A172 (cell line): Measurements from ENCODE around the gene TAGLN3. TPM values are rescaled to one million over a fixed set of nuclear protein-coding genes. Genes with fewer than 3 reads are reported as not detected.
"Not testable (repeated sequence)": the region's sequence is repeated elsewhere in the genome, so short reads cannot be mapped to it uniquely, and the experiment has no call there.

ENCODE experiments used
- DNase-seq: peaks from one replicate; pipeline ENCODE4 v3.0.0-alpha.2; 2015; ENCODE audit warnings: low spot score
- total RNA-seq: library from RNA; depleted of rRNA; stranded (reverse); fragments of >200 nt; shearing (Covaris generic); gene quantifications from 2 replicates; pipeline ENCODE4 v1.2.3, GENCODE V29; 2014

TAGLN3 gene
- total RNA-seq, 1 experiment from 2014 or later, result not detected

DNA sequence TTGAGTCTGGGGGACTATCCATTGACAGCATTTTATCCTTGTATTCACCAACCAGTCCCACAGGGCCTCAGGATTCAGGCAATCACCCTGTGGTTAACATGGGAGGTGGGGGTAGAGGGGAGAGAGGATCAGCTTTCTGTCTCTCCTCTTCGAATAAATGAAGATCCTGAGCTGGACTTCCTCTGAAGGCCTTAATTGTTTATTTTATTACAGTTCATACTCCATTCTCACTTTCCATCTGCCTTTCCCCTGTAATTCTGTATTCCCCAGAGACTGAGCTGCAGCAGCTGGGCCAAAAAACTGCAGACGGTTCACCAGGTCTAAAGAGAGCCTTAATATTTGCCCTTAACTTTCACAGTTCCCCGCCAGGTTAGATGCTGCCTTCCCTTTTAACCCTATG, 11.9 kb downstream of the TAGLN3 start:
- DNase-seq, result no peak

DNA sequence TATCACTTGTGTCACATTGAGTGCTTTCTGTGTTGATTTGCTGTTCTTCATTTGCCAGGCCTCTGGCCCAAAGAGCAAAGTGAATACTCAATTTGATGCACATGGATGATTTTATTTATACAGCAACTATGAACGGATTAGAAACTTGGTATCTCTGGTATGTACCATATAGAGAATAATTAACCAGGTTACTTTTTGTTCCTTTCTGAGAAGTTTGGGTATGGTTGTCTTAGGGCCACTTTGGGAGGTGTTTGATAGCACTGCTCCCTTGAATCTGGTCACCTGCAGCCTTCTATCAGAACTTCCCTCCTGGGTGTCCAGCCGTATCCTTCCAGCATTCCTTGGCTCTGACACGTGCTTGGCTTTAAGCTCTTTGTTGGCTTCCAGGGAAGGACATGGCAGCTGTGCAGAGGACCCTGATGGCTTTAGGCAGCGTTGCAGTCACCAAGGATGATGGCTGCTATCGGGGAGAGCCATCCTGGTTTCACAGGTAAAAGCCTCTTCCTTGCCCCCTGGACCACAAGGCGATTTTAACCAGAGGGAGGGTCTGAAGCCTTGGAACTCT, 12.7 kb downstream of the TAGLN3 start:
- no peak for DNase-seq

DNA sequence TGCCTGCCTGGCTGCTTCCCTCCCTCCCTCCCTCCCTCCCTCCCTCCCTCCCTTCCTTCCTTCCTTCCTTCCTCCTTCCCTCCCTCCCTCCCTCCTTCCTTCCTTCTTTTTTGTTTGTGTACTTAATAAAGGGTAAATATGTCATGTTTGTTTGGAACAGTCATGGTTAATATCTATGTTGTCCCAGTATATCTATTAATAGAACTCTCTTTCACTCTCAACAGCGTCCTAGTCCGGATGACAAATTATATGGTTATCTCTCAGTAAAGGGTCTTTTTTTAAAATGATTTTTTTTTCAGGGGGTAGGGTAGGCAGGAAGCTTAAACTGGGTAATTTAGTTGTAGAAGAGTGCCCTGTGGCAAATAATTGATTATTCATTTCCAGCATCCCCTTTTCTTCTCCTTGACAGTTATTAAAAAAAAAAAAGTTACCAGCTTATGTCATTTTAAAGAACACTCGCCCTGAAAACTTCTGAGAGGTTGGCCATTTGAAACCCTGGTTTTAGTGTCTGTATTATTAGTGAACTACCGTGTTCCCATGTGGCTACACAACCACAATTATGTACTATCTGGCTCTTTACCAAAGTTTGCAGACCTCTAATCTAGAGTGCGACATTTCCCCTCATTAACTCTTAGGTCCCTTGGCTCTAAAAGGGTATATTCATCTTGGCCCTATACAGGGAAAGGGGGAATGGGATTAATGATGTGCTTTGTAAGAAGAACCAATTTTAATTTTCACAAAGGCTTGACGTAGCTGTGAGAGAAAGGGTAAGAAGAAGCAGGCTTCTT, 13.7 kb downstream of the TAGLN3 start:
- no peak for DNase-seq

DNA sequence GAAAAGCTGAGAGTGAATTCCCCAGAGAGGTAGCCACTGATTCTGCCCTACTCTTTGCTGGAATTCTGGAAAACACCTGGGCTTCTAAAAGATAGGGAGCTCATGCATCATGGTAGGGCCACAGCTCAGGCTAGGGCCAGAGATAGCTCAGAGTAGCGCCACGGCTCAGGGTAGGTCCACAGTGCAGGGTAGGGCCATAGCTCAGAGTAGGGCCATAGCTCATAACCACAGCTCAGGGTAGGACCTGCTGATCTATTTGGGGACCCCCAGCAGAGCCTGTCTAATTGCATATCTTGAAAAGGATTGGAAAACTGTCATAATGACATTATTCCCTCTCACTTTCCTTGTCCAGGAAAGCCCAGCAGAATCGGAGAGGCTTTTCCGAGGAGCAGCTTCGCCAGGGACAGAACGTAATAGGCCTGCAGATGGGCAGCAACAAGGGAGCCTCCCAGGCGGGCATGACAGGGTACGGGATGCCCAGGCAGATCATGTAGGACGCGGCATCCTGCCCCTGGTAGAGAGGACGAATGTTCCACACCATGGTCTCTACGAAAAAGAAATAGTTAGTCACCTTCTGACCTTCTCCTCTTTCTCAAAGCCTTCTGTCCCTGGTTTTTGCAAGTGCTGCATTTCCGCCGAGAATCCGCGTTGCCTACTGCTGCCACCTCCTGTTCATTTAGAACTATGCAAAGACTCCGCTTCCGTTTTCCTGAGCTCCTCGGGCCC, 14.5 kb downstream of the TAGLN3 start:
- DNase-seq, result peak; percentile 67

DNA sequence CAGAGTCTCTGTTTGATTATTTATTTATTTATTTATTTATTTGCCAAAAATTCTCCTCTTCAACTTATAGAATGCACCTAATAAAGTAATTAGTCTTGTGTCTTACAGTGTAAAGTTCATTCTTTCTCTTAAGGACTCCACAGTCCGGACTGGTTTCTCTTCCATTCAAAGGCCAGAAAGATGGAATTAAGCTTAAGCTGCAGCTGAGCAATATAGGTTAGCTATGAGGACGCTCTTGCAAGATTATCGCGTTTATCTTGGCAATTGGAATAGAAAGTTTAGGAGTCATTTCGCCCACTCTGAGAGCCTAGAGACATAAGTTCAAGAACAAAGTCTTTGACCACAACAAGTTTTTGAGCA, 15.0 kb downstream of the TAGLN3 start:
- no peak for DNase-seq

DNA sequence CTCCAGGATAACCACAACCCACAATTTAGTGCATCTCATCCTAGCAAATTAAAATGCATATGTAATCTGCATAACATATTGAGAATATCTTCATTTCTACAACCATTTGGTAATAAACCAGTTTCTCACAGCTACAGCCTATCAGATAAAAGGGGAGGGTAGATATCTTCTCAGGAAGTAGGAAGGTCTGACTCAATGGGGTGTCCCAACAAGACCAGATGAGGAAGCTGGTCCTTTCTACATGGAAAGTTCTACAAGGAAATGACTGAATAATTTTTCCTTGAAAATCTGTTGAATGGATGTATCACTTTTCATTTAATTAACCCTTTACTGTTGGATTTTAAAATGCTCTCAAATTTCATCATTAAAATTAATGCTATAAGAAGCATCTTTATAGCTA, 18.4 kb downstream of the TAGLN3 start:
- no peak for DNase-seq

DNA sequence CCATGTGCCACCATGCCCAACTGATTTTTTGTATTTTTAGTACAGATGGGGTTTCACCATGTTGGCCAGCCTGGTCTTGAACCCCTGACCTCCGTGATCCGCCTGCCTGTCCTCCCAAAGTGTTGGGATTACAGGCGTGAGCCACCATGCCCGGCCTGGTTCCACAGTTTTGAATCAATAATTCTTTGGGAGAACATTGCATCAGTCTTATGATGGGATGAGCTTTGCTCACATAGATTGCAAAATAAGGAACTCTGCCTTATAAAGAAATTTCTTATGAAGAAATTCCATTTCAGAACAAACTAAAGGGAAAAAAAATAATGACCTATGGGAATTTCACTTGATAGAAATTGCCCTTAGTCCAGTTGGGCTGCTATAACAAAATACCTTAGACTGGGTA, 20.0 kb downstream of the TAGLN3 start:
- DNase-seq, result no peak

DNA sequence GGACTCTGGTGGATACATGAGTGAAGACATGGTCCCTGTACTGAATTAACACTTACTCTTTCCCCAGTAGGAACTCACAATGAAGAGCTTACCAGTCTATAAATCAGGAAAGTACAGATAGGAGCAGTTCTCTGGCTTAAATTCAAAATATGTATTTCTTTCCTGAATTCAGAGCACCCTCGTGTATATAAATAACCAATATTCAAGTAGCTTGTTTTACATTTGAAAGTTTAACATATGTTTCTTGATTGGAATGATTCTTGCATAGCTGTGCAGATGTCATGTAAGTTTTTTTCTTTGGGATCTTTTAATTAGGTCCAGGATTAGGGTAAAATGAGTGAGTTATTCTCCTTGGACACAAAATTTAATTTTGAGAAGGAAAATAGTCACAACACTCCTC, 21.0 kb downstream of the TAGLN3 start:
- DNase-seq, result no peak

DNA sequence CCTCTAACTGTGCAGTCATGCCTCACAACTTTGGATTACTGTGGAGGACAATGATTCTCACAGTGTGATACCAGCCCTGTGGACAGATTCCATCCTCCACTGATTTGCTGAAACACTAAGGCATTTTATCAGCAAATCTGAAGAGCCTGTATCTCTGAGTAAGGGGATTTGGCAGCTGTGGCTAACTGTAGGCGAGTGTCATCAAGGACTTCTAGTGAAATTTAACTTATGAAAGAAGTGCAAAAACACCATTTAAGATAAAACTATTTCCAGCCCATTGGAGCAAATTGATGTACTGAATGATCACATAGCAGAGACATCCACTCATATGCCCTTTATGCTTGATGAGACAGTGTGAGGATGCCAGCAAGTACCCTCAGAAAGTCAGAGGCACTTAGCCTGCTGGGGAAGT, 22.0 kb downstream of the TAGLN3 start:
- DNase-seq, result no peak

DNA sequence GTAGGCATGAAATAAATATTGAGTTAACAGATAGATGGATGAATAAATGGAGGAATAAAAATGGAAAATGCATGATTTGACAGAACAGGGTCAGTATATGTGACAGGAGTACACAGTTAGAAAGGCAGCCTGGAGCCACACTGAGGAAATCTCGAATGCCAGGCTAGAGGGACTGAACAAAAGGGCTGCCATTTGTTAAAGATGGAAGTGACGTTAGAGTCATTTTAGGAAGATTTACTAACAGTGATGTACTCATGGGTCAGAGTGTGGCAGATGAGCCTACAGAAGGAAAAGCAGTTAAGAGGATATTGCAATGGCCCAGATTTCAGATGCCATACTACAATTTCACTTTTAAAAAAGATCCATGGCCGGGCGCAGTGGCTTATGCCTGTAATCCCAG, 28.4 kb downstream of the TAGLN3 start:
- no peak for DNase-seq

DNA sequence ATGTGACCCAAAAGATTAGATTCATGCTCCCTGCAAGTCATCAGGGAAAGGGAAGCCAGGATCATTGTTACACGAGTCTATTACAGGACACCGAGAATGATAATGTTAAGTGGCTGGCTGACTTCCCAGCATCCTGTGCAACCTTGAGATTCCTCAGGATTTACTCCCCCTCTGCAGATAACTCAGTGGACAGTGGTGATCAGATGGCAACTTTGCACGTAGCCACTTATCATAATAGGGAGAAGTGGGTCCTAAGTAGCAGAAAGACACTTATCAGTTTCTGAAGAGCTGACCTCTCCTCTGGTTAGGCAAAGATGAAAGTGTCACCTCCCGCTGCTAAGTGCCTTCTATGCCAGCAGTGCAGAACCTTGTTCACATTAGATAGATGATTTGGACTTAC, 29.1 kb downstream of the TAGLN3 start:
- DNase-seq, result no peak

DNA sequence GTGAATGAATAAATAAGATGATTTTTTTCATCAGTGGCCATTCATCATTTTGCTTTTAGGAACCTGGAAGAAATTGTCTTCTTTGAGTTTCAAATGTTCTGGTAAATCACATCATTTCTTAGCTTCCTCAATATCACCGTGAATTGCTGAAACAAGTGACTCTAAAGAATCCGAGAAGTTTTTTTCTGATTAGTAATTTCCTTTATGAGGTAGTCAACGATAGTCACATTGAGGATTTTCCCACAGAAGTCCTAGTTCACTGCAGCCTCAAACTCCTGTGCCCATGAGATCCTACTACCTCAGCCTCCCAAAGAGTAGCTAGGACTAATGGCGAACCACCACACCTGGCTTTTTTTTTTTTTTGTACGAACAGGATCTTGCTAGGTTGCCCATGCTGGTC, 32.2 kb downstream of the TAGLN3 start:
- DNase-seq, result peak; percentile 18

DNA sequence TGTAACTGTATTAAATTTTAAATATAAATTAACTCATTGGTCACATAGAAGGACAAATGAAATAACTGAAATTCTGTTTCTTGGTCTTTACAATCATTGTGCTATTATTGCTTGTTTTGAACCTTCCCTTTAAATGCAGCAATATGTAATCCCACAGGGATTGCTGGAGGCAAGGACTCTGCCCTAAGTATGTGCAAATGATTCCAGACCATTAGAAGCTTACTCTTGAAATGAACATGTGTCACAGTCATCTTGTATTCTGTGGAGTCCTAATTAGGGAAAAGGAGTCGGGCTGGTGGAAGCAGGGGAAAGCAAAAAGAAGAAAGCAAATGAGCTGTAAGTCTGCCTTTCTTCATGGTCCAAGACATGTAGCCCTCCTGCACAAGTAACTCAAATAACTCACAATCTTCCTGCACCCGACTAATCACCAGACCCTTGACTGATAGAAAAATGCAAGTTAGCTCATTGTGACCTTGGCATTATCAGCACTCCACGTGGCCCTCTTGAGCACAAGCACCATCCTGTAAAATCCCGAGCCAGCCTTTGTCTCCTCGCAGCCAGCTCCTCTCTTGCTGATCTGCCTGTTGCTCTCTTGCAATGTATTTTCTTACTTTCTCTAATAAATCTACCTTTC, 33.5 kb downstream of the TAGLN3 start:
- no peak for DNase-seq

DNA sequence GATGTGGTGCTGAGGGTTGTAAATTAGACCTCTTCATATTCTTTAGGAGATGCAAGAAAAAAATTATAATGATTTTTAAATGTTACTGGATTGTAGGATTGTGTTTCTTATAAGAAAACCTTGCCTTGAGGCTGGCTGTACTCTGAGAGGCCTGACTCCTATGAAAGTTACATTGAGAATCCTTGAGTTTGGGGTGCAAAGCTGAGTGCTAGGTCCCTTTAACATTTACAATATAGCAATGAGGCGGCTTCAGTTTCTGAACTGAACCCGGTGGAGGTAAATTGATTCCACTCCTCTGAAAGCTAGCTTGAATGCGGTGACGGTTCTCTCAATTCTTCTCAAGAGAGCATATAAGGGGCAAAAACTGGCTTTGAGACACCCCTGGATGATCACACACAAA, 35.7 kb downstream of the TAGLN3 start, which contains the start of gene TMPRSS7:
Gene TMPRSS7 (plus strand): TSS at position 301 of the 400 bp plus-strand sequence. CDS start 110 bp downstream, outside the sequence.
- no peak for DNase-seq

DNA sequence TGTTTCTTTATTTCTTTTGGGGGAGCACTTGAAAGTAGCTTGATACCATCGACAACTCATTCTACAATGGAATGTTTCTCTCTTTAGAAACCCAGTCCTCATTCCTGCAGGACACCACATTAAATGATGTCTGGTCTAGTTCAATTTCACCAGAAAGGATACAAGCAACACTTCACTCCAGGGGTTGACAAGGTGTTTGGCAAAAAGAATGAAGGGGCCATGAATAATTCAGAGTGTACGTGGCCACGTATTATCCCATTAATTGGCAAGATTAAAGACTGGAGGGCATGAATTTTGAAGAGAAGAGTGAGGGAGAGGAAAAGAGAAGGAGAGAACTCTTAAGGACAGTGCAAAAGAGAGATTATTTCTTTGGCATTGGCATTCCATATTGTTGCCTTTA, 36.5 kb downstream of the TAGLN3 start:
- no peak for DNase-seq

DNA sequence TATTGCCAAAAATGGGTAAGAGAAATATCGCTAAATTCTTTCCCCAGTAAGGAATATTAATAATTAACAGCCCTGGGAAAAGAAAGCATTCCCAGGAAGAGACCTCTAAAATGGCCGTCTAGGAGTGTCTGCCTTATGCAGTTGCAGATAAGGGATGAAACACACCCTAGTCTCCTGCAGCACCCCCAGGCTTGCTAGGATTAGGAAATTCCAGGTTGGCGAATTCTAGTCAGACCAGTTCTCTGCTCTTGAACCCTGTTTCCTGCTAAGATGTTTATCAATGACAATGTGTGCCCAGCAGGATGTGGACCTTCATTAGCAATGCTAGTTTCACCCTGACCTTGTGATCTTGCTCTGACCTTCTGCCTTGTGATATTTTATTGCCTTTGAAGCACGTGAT, 38.5 kb downstream of the TAGLN3 start:
- DNase-seq, result not testable (repeated sequence)

DNA sequence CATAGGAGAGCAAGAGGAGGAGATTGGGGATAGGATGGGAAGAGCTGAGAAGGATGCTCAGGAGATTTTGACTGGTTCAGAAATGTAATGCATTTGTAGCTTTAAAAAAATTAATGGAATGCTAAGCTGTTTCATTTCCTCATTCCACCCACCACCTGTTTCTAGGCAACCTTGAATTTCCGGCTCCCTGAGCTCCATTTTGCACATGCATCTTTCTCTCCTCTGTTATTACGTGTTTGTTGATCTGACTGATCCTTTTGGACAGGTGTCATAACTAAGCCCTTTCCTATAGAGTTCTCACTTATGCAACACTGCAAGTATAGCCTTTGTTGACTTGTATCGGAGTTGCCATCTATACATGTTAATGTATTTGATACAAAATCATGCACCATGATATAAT, 40.1 kb downstream of the TAGLN3 start:
- peak; percentile 55 for DNase-seq

DNA sequence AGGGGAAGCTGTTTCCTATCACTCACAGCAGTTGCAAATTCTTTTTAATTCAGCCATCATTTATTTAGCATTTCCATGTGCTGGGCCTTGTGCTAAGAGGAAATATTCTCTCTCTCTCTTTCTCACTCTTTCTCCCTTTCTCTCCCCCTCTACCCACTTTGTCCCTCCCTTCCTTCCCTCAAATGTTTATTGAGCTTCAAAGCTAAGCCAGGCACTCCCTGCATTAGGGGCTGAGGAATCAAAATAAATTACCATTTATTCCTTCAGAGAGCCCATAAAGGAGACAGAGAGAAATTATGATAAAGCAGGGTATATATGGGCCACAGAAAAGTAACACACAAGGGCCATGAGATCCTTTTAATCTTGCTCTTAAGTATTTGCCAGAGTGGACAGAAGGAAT, 42.6 kb downstream of the TAGLN3 start:
- DNase-seq, result no peak

DNA sequence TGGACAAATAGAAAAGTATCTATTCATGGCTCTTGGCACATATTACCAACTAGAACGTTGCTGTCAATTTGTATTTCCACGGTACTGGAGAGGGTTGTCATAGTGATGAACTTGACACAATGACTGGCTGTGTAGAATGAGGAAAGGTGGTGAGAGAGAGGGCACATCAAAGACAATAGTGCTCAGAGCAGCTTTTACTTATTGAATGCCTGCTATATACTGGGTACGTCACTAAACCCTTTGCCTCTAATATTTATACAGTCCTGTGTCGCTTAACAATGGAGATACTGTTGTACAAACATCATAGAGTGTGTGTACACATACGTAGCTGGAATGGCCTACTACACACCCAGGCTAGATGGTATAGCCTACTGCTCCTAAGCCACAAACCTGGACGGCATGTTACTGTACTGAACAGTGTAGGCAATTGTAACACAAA, 44.1 kb downstream of the TAGLN3 start:
- no peak for DNase-seq

DNA sequence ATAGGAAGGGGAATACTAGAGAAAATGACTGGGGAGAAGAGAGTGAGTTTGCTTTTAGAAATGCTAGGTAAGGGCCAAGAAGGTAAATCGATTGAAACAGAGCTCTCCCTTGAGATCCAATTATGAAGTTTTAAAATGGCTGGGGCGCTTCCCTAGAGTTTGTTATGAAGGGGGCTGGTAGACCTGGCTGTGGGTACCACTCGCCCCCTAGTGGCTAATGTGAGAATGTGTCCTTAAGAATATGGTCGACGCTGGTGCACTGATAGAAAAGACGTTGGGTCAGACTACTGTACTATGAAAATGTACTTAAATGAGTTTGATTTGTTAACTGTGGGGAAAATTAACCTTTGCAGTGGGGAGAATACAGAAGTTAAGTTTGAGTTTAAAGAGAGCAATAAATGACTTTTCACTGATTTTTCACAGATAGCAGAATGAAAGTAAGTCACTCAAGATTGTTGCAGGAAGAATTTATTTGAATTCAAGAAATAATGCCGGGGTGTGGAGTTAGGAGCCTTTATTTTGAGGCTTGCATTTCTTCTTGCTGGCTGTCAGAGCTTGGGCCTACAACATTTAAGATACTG, 45.0 kb downstream of the TAGLN3 start:
- DNase-seq, result peak; percentile 76

DNA sequence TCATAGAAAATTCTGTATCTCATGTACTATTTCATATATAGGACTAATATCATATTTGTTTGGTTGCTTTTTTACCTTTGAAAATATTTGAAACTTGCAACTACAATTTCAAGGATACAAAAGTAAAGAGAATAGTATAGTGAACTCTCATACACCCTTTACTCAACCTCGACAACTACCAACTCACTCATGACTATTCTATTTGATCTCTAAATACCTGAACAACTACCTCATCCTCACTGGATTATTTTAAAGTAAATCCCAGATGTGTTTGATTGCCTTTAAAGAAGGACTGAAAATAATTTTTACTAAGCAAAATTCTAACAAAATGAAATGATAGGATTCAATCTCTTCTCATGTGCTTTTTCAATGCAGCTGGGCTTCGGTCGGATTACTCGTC, 47.9 kb downstream of the TAGLN3 start:
- no peak for DNase-seq

DNA sequence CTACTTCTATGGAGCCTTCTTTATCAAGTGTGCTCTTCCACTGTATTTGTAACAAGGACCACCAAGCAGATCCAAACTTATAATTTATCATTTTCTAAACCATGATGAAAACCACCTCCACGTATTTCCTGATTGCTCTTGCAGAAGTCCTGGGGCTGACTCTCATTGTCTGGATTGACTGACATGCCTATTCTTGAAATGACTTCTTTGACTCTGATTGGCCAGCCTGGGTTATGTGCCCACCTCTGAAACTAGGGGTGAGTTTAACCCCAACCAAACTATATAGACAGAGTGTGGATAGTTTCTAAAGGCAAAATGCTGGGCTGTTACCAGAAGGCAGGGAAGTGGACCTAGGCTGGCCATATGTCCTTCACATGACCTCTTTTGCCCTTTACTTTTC, 48.5 kb downstream of the TAGLN3 start:
- DNase-seq, result no peak
